B cell (primary cell): ENCODE measurements around the gene MIDN.

Source experiments
- CTCF ChIP-seq: fragments of 200-600 bp; IDR thresholded peaks from one replicate; pipeline ENCODE4 v1.8.0; 2022; ENCODE audit warnings: antibody characterized with exemption, mild to moderate bottlenecking
- EZH2 ChIP-seq: IDR thresholded peaks from 2 replicates; pipeline ENCODE4 v1.6.1; 2012; ENCODE audit warnings: borderline replicate concordance, low read depth, mild to moderate bottlenecking, moderate library complexity, low read length; ENCODE audit not compliant: insufficient read depth, poor library complexity, severe bottlenecking

DNA sequence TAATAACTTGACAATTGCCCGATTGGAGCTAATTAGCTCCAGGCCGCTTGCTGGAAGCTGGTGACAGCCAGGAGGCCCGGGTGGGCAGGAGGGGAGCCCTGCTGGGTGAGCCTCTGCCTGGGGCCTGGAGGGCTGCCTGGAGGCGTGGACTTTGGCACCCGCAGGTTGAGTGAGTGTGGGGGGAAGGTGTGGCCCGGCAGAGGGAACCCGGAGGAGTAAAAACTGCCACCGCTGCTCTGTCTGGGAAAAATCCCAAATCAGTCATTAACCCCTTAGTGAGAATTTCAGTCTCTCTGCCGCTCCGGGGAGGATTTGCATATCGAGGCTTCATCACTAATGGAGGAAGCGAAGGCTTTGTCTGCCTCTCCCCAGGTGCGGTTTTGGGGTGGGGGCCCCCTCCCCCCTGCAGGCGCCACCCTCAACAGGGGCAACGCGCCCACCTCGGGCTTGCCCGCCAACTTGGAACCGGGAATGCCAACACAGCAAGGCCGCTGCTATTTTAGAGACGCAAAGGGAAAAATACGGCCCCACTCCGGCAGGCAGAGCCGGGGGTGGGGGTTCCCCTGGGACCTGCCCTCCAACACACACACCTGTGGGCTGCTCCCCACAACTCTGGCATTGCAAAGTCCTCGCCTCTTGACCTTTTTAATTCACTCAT, 43.5 kb downstream of the MIDN start:
- TF ChIP-seq CTCF (no peak), EZH2 (no peak)
